ENCODE data around the gene TRIM72. TPM values are rescaled to one million over a fixed set of nuclear protein-coding genes. Genes with fewer than 3 reads are reported as not detected.

TRIM72 gene
- total RNA-seq, 1 experiment from 2014 or later: 0.08 TPM

GRCh38 chr16:31273676-31274075, 59.8 kb downstream of the TRIM72 start:
- BruUV-seq (replicated peaks): no TSS peak
- POLR2A ChIA-PET: interaction anchor here (0.5 kb wide), 1 partner anchor 434 kb away, joined by 8 read pairs; no protein-coding TSS in a partner anchor

More at GRCh38 chr16:31273676-31274075, 59.8 kb downstream of the TRIM72 start:
- Histone ChIP-seq H3K27ac (ENCODE audit: low read length) (no peak overlapping the region), H3K4me3 (ENCODE audit: low read depth in 2 of 2, low read length in 2 of 2) (no peak overlapping the region), H3K9me3 (ENCODE audit: control insufficient read depth, insufficient read depth, low read depth, low read length) (no peaks in the 10 kb centered on the region), H3K4me1 (ENCODE audit: control insufficient read depth, insufficient read depth, low read length) (peaks cover 4% of the 10 kb centered on the region; the same call in 1 of the 2 replicates), H3K36me3 (ENCODE audit: control insufficient read depth, insufficient read depth, low read length) (no peaks in the 10 kb centered on the region), H3K27me3 (ENCODE audit: control insufficient read depth, insufficient read depth, low read length) (no peaks in the 10 kb centered on the region)
- in situ Hi-C loops (cut with HindIII; ENCODE audit: low pct_unique_long_range_greater_than_20kb, low sequenced_read_pairs) (no loop called here), intact Hi-C loops (cut with micrococcal nuclease; ENCODE audit: unreplicated experiment) (no loop called here)
- TF ChIP-seq CTCF (IDR thresholded peaks at IDR 0.05): no peak
- no peak for TF ChIP-seq TCF7L2 (IDR thresholded peaks at IDR 0.05; ENCODE audit: low read depth, low read length)
- TF ChIP-seq REST (IDR thresholded peaks at IDR 0.05; ENCODE audit: insufficient read depth in 1 of 2, low read depth in 2 of 2, low read length in 1 of 2): no peak
- TF ChIP-seq POLR2AphosphoS5 (IDR thresholded peaks at IDR 0.05; ENCODE audit: low read depth, low read length): no peak
- TF ChIP-seq SIN3A (IDR thresholded peaks at IDR 0.05; ENCODE audit: borderline replicate concordance, insufficient read depth, low read depth, low read length): no peak
- CTCF ChIA-PET: no interaction called here
- DNase-seq (ENCODE audit: low read depth, low spot score) (no peak), ATAC-seq (no peak)
